ENCODE measurements around the gene ZNF771.

The ZNF771 gene

GRCh38 chr16:30464078-30464477 is 56.7 kb downstream of the ZNF771 start:
- no peak for DNase-seq (ENCODE audit: low spot score)

Data from putamen (tissue), 1 donor.